Gastrocnemius medialis (tissue), 4 donors: ENCODE results near the gene UBC. TPM values are rescaled to one million over a fixed set of nuclear protein-coding genes. Genes with fewer than 3 reads are reported as not detected.

Experiments used
- ATAC-seq, 2 donors: fragments of 150-250 bp; one replicate each; pipeline ENCODE4 v1.9.1; 2016
- DNase-seq, 2 donors: peaks; one replicate each; pipeline ENCODE4 v3.0.0-alpha.2; 2019
- H3K27ac ChIP-seq, 4 donors: fragments of 200-600 bp; sonication (generic); 1 replicate in 1 of 4; 2 replicates in 3 of 4; pipeline ENCODE4 v1.5.1; 2016 to 2018; ENCODE audit warnings: mild to moderate bottlenecking in 2 of 4, moderate library complexity in 1 of 4
- H3K27me3 ChIP-seq, 3 donors: fragments of 200-600 bp; sonication (generic) in 2 of 3; 1 replicate in 1 of 3; 2 replicates in 2 of 3; pipeline versions ENCODE4 v1.5.1 to v1.6.0; 2016 to 2019; ENCODE audit warnings: mild to moderate bottlenecking in 1 of 3, moderate library complexity in 1 of 3
- H3K36me3 ChIP-seq, 2 donors: fragments of 200-600 bp; sonication (generic) in 1 of 2; one replicate each; pipeline ENCODE4 v1.5.1; 2017 to 2018
- H3K4me1 ChIP-seq, 2 donors: fragments of 200-600 bp; sonication (generic) in 1 of 2; one replicate each; pipeline ENCODE4 v1.5.1; 2016 to 2017; ENCODE audit warnings: mild to moderate bottlenecking in 2 of 2
- H3K4me3 ChIP-seq, 4 donors: fragments of 200-600 bp; sonication (generic) in 3 of 4; 1 replicate in 1 of 4; 2 replicates in 3 of 4; pipeline ENCODE4 v1.5.1; 2016 to 2019; ENCODE audit warnings: mild to moderate bottlenecking in 2 of 4
- H3K9me3 ChIP-seq, 3 donors: fragments of 200-600 bp; sonication (generic) in 2 of 3; 1 replicate in 1 of 3; 2 replicates in 2 of 3; pipeline ENCODE4 v1.5.1; 2016 to 2019
- CTCF ChIP-seq, 5 experiments: fragments of 450-650 bp in 3 of 5; fragments of 200-600 bp in 2 of 5; sonication (generic) in 2 of 5; IDR thresholded peaks in 4 of 5; conservative IDR thresholded peaks in 1 of 5; 1 replicate in 4 of 5; 2 replicates in 1 of 5; pipeline ENCODE4 v1.5.1; 2016 to 2019; ENCODE audit warnings: antibody characterized with exemption in 5 of 5, mild to moderate bottlenecking in 3 of 5, moderate library complexity in 3 of 5
- POLR2A ChIP-seq, 2 donors: fragments of 450-650 bp; IDR thresholded peaks; one replicate each; pipeline ENCODE4 v1.6.1; 2017; ENCODE audit warnings: antibody characterized with exemption in 2 of 2, mild to moderate bottlenecking in 2 of 2, moderate library complexity in 2 of 2
- in situ Hi-C, 4 donors: fragments of 200-750 bp; cut with MboI; loops; one replicate each; pipeline versions ENCODE4 v1.15.0 to v1.8.0; 2017; ENCODE audit warnings: low sequenced_read_pairs in 4 of 4
- intact Hi-C: fragments of 100-400 bp; cut with DNase I; formaldehyde crosslinking; loops from one replicate; pipeline ENCODE4 v1.15.1; 2023; ENCODE audit warnings: low total_unique reads
- total RNA-seq, 4 donors: library from RNA; depleted of rRNA; stranded (reverse); fragments of >200 nt; gene quantifications; one replicate each; pipeline versions ENCODE4 v1.1.0 to v1.2.3, GENCODE V29; 2016

Gene UBC
- total RNA-seq, 4 donors from 2014 or later = 3,173 to 12,805 (median 9,048) TPM

- TF ChIP-seq POLR2A (IDR thresholded peaks at IDR 0.05) (no peak), CTCF (IDR thresholded peaks at IDR 0.05 in 4 of 5, conservative IDR thresholded peaks at IDR 0.05 in 1 of 5) (no peak)
- in situ Hi-C loops = no loop called here
- no peaks in the 10 kb centered on the region for H3K9me3 ChIP-seq
These were observed 35.5 kb downstream of the UBC start for GRCh38 chr12:124878795-124879516.

GRCh38 chr12:124877423-124877822 is 37.0 kb downstream of the UBC start:
- no peak for ATAC-seq

More at GRCh38 chr12:124878795-124879516, 35.5 kb downstream of the UBC start:
- Histone ChIP-seq H3K27ac (no peak overlapping the region), H3K27me3 (no peaks in the 10 kb centered on the region), H3K36me3 (no peaks in the 10 kb centered on the region), H3K4me1 (no peaks in the 10 kb centered on the region), H3K4me3 (no peak overlapping the region)
- no peak for ATAC-seq
- intact Hi-C loops = no loop called here
- DNase-seq = no peak

GRCh38 chr12:124876171-124876570 is 38.3 kb downstream of the UBC start:
- Histone ChIP-seq H3K4me3 (no peak overlapping the region), H3K27ac (no peak overlapping the region), H3K27me3 (no peaks in the 10 kb centered on the region), H3K9me3 (no peaks in the 10 kb centered on the region), H3K4me1 (no peaks in the 10 kb centered on the region), H3K36me3 (no peaks in the 10 kb centered on the region)
- no peak for TF ChIP-seq POLR2A (IDR thresholded peaks at IDR 0.05)
- no peak for TF ChIP-seq CTCF (IDR thresholded peaks at IDR 0.05 in 4 of 5, conservative IDR thresholded peaks at IDR 0.05 in 1 of 5)
- DNase-seq = no peak
- ATAC-seq = no peak
- intact Hi-C loops (no loop called here), in situ Hi-C loops (no loop called here)

More at GRCh38 chr12:124877423-124877822, 37.0 kb downstream of the UBC start:
- in situ Hi-C loops (no loop called here), intact Hi-C loops (no loop called here)
- DNase-seq = no peak
- no peaks in the 10 kb centered on the region for H3K4me1 ChIP-seq
- no peaks in the 10 kb centered on the region for H3K27me3 ChIP-seq
- TF ChIP-seq CTCF (IDR thresholded peaks at IDR 0.05 in 4 of 5, conservative IDR thresholded peaks at IDR 0.05 in 1 of 5) = no peak
- no peak for TF ChIP-seq POLR2A (IDR thresholded peaks at IDR 0.05)
- no peak overlapping the region for H3K4me3 ChIP-seq
- no peaks in the 10 kb centered on the region for H3K36me3 ChIP-seq
- H3K9me3 ChIP-seq = no peaks in the 10 kb centered on the region
- H3K27ac ChIP-seq = no peak overlapping the region

- in situ Hi-C loops (no loop called here), intact Hi-C loops (no loop called here)
- no peak for ATAC-seq
- TF ChIP-seq CTCF (IDR thresholded peaks at IDR 0.05 in 4 of 5, conservative IDR thresholded peaks at IDR 0.05 in 1 of 5) (no peak), POLR2A (IDR thresholded peaks at IDR 0.05) (no peak)
- H3K4me1 ChIP-seq = no peaks in the 10 kb centered on the region
- H3K36me3 ChIP-seq = no peaks in the 10 kb centered on the region
- no peak overlapping the region for H3K27ac ChIP-seq
- no peak overlapping the region for H3K4me3 ChIP-seq
- DNase-seq = no peak
- no peaks in the 10 kb centered on the region for H3K9me3 ChIP-seq
- no peaks in the 10 kb centered on the region for H3K27me3 ChIP-seq
These were observed 38.7 kb downstream of the UBC start for GRCh38 chr12:124875803-124876132.
